Embryonic facial prominence (tissue), 1 donor: ENCODE measurements around the gene APLP1.
"Not testable (repeated sequence)": the region's sequence is repeated elsewhere in the genome, so short reads cannot be mapped to it uniquely, and the experiment has no call there.

Experiments used
- DNase-seq: peaks from one replicate; pipeline ENCODE4 v3.0.0-alpha.2; 2016; ENCODE audit errors: extremely low spot score

Gene APLP1

DNA sequence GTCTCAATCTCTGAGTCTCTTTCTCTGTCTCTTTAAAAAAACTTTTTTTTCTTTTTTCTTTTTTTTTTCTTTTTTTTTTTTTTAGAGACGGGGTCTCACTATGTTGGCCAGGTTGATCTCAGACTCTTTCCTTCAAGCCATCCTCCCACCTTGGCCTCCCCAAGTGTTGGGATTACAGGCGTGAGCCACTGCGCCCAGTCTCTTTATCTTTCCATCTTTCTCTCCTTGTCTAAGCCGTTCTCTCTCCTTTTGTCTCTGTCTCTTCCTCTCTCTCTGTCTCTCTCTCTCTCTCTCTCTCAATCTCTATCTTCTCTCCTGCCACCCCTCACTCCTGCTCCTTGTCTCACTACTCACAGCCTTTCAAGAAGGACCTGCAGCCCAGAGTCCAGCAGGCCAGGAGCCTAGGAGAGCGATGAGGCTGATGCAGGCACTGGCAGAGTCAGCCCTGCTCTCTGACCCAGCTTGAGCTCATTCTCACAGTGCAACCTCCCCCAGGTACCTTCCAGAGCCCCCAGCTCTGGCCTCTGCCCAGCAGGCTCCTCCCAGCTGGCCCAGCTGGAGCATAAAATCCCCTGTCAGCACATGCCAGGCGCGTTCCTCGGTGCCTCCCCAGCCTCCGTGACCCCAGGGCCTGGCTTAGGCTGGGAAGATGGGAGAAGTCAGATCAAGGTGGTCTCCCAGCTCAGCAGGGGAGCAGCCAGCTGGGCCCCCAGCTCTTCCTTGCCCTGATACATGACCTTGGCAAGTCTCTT lies 16.2 kb upstream of the APLP1 start, which contains the start of gene NPHS1:
NPHS1 (minus strand) TSS at position 476 of the 752 bp plus-strand sequence. CDS start 667 bp downstream, outside the sequence.
- DNase-seq: no peak

DNA sequence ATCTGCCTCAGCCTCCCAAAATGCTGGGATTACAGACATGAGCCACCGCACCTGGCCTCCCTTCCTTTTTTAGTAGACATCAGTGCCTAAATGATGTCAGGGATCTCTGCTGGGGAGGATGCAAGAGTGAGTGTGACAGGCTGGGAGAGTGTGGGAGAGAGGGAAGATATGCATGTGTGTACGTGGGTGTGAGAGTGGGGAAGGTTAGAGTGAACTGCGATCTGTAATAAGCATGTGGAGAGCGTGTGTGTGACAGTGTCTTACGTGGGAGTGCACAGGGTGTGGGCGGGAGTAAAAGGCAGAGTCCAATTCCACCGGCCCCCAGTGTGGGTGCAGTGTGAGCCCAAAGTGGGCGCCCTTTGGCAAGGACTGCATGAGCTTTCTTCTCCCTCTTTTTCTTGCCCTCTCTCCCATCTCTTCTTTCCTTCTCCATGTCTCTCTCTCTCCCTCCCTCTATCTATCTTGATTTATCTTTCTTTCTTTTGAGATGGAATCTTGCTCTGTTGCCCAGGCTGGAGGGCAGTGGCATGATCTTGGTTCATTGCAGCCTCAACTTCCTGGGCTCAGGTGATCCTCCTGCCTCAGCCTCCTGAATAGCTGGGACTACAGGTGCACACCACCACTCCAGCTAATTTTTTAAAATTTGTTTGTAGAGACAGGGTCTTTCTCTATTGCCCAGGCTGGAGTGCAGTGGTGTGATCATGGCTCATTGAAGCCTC lies 15.2 kb upstream of the APLP1 start:
- DNase-seq: no peak

DNA sequence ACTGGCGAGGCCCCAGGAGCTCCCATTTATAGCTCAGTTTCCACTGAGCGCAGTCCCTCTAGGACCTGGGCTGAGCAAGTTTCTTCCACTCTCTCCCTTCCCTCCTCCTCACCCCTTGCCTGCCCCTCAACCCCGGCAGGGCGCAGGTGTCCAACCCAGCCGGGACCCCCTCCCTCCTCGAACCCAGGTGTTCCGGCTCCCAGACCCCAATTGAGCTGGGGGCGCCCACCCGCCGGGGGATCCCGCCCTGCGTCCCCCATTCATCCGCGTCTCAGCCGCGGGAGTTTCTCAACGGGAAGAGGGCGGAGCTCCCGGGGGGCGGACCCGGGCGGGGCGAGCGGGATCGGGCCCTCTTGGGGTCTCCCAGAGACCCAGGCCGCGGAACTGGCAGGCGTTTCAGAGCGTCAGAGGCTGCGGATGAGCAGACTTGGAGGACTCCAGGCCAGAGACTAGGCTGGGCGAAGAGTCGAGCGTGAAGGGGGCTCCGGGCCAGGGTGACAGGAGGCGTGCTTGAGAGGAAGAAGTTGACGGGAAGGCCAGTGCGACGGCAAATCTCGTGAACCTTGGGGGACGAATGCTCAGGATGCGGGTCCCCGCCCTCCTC lies 11.7 kb upstream of the APLP1 start, which contains the start of gene KIRREL2:
KIRREL2 (plus strand) TSS at position 366 of the 604 bp plus-strand sequence; CDS start at position 575, 209 bp downstream.
- no peak for DNase-seq

DNA sequence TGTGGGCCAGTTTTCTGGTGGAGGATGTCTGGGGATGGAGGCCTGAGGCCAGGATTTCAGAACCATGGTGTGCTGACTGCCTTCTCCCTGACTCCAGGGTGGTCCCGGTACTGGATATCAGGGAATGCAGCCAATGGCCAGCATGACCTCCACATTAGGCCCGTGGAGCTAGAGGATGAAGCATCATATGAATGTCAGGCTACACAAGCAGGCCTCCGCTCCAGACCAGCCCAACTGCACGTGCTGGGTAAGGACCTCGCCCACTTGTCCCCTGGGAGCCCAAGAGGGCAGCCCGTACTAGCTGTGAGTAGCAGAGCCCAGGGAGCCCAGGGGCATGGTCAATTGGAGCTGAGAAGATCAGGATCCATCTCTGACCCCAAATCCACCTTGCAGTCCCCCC lies 10.1 kb upstream of the APLP1 start:
- no peak for DNase-seq

DNA sequence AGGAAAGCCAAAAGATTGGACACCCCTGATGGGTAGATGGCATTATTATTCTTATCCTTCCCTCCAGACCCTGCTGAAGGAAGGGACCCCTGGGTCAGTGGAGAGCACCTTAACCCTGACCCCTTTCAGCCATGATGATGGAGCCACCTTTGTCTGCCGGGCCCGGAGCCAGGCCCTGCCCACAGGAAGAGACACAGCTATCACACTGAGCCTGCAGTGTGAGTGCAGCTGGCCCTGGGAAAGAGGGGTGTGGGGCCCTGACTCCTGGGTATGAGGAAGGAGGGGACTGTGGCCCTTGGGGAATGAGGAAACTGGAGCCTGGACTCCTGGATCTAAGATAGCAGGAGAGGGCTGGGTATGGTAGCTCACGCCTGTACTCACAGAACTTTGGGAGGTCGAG lies 9.0 kb upstream of the APLP1 start:
- no peak for DNase-seq

DNA sequence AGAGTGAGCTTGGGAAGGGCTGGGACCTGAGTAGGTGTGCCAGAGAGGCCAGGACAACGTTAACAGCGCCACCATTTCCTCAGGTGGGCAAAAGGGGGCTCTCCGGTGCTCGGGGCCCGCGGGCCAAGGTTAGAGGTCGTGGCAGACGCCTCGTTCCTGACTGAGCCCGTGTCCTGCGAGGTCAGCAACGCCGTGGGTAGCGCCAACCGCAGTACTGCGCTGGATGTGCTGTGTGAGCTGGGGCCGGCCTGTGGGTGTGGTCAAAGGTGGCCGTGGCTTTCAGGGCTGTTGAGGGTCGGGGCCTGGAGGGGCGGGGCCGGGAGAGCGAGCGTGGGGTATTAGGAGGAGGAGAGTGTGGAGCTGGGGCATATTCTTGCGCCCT lies 7.9 kb upstream of the APLP1 start:
- no peak for DNase-seq

DNA sequence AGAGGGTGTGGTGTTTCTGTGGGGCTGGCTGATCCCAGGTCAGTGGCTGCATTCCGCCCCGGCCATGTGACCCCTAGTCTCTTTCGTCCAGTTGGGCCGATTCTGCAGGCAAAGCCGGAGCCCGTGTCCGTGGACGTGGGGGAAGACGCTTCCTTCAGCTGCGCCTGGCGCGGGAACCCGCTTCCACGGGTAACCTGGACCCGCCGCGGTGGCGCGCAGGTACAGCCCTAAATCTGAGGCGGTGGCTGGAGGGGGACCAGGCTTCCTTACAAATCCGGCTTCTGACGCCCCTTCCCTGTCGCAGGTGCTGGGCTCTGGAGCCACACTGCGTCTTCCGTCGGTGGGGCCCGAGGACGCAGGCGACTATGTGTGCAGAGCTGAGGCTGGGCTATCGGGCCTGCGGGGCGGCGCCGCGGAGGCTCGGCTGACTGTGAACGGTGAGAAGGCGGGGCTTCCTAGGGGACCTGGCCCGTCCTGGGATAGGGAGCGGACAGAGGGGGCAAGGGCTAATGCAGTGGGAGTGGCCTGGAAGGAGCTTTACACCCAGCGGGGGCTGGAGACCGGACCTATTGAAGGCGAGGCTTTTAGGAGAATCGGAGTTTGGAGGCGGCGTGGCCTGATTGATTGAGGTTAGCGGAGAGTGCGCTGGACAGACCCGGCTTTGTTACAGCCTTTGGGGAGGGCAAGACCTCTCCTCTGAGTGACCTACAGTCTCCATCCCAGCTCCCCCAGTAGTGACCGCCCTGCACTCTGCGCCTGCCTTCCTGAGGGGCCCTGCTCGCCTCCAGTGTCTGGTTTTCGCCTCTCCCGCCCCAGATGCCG lies 7.3 kb upstream of the APLP1 start:
- DNase-seq: no peak

DNA sequence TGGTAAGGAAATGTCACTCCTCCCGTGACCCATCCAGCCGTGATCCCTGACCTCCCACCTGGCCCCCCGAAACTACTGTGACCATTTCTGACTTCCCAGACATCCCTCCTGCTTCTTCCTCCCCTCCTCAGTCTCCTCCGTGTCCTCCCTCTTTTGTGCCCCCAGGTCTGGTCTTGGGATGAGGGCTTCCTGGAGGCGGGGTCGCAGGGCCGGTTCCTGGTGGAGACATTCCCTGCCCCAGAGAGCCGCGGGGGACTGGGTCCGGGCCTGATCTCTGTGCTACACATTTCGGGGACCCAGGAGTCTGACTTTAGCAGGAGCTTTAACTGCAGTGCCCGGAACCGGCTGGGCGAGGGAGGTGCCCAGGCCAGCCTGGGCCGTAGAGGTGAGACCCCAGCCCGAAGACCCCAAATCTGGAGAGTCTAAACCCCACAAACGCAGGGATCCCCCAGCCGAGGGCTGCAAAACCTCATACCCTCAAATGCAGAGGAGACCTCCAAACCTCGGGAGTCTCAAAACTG lies 6.7 kb upstream of the APLP1 start:
- DNase-seq: no peak

DNA sequence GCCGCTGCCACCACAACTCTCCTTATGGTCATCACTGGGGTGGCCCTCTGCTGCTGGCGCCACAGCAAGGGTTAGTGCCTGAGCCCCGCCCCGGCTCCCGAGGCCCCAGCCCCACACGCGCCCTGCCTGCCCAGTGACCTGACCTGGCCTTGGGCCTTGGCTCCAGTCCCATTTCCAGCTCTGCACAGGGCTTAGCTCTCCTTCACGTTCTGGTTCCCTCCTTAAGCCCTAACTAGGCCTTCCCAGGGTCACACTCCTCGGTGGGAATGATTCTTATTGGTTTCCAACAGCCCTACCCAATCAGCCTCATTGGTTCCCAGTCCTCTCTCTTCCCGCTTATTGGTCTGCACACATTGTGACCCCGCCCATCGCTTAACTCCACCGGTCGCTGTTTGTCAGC lies 5.8 kb upstream of the APLP1 start:
- no peak for DNase-seq

DNA sequence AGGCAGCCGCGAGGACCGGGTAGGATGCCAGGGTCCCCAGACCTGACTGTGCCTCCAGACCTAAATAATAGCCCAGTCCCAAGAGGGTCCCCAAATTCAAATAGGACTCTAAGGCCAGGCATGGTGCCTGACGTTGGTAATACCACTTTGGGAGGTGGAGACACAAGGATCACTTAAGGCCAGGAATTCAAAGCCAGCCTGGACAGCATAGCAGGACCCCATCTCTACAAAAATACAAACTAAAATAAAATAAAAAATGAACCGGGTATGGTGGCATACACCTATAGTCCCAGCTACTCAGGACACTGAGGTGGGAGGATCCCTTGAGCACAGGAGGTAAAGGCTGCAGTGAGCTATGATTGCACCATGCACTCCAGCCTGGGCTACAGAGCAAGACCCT lies 5.4 kb upstream of the APLP1 start:
- DNase-seq: no peak

DNA sequence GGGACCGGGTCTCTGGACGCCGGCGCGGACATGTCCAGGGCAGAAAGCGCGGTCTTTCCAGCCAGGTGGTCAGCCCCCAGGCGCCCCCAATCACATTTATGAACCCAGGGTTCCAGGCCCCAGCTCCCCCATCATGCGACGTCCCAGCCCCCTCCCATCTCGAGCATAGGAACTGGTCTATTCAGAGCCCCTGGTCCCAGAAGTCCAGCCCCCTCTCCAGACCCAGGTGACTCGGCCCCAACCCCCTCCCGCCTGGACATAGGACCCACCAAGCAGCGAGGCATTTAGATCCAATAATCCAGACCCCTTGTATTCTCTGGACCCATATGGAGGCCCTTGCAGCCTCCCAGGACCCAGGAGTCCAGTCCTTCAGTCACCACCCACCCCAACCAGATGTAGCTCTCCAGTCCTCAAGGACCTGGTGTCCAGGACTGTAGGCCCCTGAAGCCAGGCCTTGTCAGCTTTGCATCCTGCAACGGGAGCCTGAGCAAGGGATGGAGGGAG lies 501 bp downstream of the APLP1 start:
- no peak for DNase-seq

DNA sequence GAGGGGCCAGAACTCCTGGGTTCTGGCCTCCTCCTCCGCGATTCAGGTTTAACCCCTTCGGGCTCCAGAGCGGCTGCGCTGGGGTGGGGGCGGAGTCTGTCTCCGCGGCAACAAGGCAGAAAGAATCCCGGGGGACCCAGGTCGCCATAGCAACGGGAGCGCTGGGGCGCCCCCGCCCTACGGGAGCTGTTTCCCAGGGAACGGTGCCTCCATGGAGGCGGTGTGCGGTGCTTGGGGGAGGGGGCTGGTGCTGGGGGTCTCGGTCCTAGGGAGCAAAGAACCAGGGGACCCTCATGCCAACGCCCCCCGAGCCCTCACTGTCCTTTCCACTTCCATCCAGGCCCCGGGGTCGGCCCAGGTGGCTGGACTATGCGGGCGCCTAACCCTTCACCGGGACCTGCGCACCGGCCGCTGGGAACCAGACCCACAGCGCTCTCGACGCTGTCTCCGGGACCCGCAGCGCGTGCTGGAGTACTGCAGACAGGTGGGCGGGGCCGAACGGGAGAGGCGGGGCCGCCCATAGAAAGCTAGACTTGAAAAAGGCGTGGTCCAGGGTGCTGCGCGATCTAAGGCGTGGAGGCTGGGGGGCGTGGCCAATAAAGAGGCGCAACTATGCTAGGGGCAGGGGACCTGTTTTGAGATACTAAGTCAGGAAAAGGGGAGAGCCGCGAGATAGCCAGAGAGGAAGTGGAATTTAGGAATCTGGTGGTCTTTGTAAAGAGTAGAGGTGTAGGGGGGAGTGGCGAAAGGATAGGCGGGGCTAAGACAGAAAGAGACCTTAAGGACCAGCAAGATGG lies 1.2 kb downstream of the APLP1 start:
- peak; percentile 29 for DNase-seq

DNA sequence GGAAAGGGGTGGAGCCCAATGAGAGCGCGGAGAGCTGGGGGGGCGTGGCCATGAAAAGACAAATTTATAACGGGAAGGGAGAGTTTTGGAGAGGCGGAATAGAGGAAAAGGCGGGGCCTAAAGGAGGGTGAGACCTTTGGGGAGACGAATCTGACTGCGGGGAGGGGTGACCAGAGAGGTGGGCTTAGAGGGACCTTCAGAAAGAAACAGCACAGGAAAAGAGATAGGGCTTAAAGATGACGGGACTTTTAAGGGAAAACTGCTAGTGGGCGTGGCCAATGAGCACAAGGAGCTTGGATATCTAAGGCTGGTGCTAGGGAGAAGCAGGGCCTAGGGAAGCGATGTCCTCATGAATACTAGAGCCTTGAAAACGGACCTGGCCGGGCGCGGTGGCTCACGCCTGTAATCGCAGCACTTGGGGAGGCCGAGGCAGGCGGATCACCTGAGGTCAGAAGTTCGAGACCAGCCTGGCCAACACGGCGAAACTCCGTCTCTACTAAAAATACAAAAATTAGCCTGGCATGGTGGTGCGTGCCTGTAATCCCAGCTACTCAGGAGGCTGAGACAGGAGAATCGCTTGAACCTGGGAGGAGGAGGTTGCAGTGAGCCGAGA lies 1.9 kb downstream of the APLP1 start:
- DNase-seq: not testable (repeated sequence)

DNA sequence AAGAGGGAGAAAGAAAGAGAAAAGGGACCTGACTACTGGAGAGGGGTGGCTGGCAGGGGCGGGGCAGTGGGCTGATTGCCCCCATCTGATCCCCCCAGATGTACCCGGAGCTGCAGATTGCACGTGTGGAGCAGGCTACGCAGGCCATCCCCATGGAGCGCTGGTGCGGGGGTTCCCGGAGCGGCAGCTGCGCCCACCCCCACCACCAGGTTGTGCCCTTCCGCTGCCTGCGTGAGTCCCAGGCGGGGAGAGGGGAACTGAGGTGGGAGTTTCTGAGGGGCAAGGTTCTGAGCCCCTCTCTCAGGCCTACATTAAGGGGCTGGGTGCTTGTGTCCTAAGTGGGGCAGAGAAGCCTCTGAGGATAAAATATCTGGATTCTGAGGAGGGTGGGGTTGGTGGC lies 2.4 kb downstream of the APLP1 start:
- DNase-seq: no peak

DNA sequence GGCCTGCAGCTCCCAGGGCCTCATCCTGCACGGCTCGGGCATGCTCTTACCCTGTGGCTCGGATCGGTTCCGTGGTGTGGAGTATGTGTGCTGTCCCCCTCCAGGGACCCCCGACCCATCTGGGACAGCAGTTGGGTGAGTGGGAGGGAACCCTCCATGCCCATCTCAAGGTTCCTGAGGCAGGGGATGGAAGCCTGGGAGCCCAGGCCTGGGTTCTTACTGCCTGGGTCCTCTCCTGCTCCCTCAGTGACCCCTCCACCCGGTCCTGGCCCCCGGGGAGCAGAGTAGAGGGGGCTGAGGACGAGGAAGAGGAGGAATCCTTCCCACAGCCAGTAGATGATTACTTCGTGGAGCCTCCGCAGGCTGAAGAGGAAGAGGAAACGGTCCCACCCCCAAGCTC lies 3.2 kb downstream of the APLP1 start:
- no peak for DNase-seq

DNA sequence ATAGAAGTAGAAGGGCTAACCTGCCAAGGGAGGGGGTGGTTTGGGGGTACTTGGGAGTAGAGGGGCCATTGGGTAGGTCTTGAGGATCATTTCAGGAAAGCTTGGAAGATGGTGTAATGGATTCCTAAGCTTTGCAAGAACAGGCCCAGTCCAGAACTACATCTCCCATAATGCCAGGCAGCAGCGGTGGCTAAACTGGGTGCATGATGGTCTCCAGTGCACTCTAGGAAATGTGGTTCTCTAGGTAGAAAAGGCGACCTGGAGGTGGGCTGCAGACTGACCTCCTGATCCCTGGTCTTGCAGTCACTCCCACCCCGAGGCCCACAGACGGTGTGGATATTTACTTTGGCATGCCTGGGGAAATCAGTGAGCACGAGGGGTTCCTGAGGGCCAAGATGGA lies 3.8 kb downstream of the APLP1 start:
- DNase-seq: no peak

DNA sequence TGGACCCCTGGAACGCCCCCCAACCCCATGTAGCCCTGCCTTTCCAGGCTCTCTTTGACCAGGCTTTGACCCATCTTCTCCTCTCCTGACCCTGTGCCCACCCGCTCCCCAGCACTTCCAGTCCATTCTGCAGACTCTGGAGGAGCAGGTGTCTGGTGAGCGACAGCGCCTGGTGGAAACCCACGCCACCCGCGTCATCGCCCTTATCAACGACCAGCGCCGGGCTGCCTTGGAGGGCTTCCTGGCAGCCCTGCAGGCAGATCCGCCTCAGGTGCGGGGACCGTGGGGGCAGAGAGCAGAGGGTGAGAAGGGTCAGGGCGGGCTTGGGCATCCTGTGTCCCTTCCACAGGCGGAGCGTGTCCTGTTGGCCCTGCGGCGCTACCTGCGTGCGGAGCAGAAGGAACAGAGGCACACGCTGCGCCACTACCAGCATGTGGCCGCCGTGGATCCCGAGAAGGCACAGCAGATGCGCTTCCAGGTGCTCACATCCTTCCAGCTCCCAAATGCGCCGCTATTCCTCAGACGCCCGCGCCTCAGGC lies 6.1 kb downstream of the APLP1 start:
- no peak for DNase-seq

DNA sequence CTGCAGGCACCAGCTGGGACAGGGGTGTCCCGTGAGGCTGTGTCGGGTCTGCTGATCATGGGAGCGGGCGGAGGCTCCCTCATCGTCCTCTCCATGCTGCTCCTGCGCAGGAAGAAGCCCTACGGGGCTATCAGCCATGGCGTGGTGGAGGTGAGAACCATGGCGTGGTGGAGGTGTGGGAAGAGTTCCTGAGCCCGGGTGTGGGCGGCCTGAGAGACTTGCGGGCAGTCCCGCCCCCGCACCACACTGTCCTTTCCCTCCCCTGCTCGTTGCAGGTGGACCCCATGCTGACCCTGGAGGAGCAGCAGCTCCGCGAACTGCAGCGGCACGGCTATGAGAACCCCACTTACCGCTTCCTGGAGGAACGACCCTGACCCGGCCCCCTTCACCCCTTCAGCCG lies 10.7 kb downstream of the APLP1 start:
- DNase-seq: no peak

DNA sequence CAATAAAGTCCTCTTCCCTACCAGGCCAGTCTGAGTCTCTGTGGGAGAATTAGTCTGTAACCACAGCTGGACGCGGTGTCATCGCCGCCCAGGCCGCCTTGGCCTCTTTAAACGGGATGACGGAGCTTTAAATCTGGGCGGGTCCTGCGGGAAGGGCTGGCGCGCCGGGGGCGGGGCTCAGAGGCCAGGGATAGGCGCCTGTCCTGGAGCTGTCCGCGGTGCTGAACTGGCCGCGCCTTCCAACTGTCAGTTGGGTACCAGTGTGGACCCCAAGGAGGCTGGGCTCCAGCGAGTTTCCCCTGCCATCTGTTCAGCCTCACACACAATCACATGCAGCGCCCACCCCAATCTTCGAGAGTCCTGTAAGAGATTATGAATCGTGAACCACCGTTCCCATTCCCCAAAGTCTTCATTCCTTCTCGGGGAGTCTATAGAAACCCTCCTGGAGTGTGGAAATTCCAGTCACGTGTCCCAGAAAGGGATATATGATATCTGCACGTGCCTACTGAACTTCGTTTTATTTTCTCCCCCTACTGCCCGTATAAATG lies 11.5 kb downstream of the APLP1 start:
- DNase-seq: no peak
